GM18508 (cell line): Measurements from ENCODE around the gene ADAMTS16.

Source experiments
- ATAC-seq: cut with Tn5 transposase; IDR thresholded peaks from one replicate; pipeline ENCODE4 v1.9.1; 2021; ENCODE audit warnings: moderate number of reproducible peaks; ENCODE audit not compliant: insufficient read depth, unreplicated experiment

ADAMTS16 gene

DNA sequence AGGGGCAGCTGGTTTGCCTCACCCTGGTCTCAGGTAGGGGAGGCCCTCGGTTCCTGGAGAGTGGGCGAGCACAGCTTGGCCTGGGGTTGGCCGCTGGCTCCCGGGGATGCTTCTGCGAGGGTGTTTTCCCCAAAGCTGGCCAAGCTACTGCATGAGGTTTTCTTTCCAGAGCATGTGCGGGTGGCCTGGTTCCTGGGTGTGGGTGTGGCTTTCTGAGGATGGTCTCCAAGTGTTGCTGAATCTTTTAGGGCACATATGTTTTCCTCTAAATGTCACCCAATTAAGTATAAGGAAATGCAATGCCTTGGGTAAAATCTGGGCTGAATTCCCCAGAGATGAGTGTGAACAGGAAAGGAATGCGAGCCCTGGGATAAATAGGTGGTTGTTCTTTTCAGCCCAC, 166.6 kb downstream of the ADAMTS16 start:
- no peak for ATAC-seq

DNA sequence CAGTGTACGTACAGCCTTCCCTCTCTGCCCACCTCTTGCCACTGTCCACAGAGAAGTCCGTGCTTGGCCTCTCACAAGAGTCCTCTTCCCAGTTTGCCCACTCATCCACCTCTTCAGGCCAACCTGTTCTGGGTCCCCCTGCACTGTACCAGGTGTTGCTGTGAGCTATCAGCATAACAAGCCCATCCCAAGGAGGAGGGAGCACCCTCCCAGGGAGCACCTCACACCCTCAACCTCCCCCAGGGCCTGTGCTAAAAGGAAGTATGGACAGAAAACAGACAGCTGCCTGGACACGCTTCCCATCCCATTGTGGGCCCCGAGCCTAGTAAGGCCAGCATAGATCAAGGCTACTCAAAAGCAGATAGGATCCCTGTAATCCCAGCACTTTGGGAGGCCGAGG, 168.2 kb downstream of the ADAMTS16 start:
- ATAC-seq, result no peak

- ATAC-seq, result no peak
Measured at GRCh38 chr5:5309645-5310044, 169.5 kb downstream of the ADAMTS16 start.

DNA sequence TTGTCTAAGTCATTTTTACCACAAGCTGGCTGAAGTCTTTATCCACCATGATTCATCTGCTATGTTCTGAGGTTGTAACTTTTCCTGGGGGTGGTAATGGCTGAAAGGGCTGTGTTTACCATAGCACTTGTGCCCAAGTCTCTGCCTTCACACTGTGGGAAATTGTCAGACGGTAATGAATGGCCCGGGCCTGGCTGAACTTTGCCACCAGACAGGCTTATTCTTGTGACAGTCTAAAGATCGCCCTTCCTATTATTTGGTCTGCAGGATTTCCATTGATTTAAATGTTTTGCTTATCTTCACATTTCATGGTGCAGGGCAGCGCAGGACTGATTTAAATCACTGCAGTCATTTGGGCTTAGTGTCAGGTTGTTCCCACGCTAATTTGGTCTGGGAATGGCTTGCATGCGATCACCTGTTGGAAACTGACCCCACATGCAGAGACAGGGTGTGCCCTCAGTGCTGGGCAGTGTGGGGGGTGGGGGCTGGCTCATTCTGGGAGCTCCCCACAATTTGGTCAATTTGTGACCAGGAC, 173.0 kb downstream of the ADAMTS16 start:
- no peak for ATAC-seq

DNA sequence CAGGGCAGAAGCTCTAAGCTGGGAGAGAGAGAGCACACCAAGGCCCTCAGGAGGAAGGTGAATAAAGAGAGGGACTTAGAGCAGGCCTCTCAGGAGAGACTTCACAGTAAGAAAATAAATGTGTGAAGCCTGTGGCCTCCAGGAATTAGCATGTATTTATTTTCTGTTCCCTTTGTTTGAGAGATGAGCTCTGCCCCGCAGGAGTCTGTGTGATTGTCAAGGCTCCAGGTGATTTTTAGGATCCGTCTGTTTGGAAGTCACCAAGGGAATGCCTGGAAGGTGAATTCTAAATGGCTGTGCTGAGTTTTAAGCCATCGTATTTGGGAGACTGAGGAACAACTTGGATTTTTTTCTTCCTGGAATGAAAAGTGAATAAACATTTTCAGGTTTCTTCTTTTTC, 174.0 kb downstream of the ADAMTS16 start:
- ATAC-seq, result no peak

DNA sequence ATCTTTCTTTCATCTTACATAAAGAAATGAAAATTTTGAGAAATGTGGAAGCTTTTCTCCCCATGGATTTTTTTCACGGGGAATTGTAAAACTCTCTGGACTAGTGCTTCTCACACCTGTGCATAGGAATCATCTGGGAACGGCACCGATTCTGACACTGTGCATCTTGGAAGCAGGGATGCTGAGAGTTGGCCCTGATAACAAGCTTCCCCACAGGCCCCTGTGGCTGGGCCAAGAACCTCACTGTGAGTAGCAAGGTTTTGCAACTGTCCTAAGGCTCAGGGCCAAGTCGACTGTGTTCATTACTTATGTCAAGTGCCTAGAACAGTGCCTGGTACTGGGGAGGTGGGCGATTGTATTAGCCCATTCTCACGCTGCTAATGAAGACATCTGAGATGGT, 174.5 kb downstream of the ADAMTS16 start:
- ATAC-seq, result no peak

- ATAC-seq, result no peak
Measured at GRCh38 chr5:5315068-5315980, 175.2 kb downstream of the ADAMTS16 start.

- ATAC-seq, result no peak
Measured at GRCh38 chr5:5316334-5316733, 176.2 kb downstream of the ADAMTS16 start.

DNA sequence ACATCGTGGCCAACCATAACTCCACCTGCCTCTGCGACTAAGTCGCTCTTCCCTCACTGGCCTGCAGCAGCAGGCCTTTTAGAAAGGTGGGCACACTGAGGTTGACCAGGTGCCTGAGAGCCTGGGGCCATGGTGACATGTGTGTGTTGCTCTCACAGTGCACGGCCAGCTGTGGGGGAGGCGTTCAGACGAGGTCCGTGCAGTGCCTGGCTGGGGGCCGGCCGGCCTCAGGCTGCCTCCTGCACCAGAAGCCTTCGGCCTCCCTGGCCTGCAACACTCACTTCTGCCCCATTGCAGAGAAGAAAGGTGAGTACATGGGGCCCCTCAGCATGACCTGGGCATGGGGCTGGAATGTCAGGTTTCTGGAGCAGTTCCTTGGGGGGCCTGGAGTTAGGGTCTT, 177.8 kb downstream of the ADAMTS16 start:
- ATAC-seq, result no peak

DNA sequence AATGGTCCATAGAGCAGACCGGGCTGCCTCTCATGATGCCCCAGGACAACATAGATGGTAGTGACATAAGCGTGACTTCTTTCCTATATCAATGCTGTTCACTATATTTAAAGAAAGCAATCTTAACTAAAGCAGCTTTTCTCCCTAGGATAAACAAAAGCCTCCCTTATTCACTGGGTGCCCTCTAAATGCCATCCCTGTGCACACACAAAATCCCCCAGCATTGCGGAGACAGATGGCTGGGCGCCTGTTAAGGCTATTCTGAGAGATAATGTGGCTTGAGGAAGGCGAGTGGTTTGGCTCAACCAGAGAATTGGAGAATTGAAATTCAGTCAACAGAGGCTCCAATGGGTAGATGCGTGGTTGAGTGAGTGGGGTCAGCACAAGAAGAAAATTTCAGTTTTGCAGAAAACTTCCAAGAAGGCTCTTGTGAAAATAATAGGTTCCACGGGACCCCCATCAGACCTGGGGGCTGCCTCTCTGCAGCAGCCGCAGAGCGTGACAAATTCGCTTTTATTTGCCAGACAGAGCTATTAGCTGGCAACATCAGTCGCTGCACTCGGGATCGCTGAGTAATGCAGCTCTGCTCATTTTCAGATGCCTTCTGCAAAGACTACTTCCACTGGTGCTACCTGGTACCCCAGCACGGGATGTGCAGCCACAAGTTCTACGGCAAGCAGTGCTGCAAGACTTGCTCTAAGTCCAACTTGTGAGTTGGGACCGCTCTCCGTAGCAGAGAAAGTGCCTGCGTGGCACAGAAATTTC, 178.5 kb downstream of the ADAMTS16 start:
- ATAC-seq, result no peak

- no peak for ATAC-seq
Measured at GRCh38 chr5:5320062-5320805, 180.1 kb downstream of the ADAMTS16 start.

GRCh38 chr5:5321137-5321536, 181.0 kb downstream of the ADAMTS16 start:
- ATAC-seq, result no peak

- ATAC-seq, result no peak
Measured at GRCh38 chr5:5323551-5323950, 183.4 kb downstream of the ADAMTS16 start.

GRCh38 chr5:5326115-5326758, 186.1 kb downstream of the ADAMTS16 start:
- no peak for ATAC-seq

GRCh38 chr5:5327126-5327525, 187.0 kb downstream of the ADAMTS16 start:
- ATAC-seq, result no peak

DNA sequence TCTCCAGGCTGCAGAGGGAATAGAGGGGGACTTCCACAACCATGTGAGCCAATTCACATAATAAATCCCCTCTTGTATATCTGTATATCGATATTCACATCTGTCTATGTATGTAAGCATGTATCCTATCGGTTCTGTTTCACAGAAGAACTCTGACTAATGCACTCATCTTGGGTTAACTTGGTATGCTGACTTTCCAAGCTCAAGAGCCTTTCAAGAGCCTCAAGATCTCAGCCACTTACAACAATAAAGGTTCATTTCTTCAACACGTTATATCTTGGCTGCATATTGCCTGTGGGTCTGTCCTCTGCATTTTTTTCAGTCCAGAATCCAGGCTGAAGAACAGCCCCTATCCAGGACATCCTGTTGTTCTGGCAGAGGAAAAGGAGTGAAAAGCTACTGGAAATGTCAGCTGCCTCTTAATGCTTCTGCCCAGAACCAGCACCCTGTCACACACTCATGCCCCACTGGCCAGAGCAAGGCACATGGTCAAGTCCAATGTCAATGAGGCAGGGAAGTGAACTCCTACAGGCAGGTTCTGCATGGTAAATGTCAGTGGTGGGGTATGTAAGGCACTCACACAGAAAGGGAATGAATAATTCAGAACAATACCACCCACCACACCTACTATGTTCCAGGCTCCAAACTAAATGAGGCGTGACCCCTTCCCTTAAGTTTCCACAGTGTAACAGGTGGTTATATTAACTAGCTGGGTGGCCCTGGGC, 190.8 kb downstream of the ADAMTS16 start:
- ATAC-seq, result no peak

DNA sequence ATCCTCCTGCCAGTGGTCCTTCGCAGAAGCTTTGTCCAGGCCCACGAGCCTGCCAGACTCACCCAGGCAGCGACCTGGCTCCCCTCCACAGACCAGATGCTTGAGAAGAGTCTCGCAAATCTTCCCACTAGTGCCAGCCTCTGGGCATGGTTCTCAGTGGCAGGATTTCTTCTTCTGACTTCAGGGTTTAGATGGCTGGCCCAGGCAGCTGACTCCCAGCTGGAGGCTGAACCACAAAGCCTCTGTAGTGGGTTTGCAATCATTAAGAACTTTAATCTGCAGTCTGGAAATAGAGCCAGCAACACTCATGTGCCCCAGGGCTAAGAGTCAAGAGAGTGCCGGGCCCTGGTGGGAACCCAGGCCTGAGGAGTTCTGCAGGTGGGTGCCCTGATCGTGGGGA, 191.7 kb downstream of the ADAMTS16 start:
- ATAC-seq, result no peak

GRCh38 chr5:5332287-5332686, 192.2 kb downstream of the ADAMTS16 start:
- no peak for ATAC-seq

DNA sequence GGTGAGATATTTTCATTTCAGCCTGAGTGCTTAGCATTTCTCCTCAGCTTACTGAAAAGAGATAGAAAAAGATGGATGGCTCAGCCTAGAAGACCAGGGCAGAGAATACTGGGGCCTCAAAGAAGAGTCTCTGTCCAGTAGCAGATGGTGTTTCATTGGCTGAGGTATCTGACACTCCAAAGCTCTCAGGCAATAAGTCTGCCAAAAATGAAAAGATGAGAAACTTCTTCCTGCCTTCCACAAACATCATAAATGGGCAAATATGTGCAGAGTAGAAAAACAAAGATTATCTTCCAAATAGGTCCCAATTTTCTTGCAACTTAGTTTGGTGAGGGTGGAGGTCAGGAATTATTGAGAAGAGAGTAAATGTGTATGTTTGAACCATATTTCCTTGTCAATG, 195.0 kb downstream of the ADAMTS16 start:
- ATAC-seq, result no peak
